ENCODE measurements around the gene MAP2K1.
A peak's percentile ranks its signal among the peaks of the same experiment; 100 is the strongest.
"Not testable (repeated sequence)": the region's sequence is repeated elsewhere in the genome, so short reads cannot be mapped to it uniquely, and the experiment has no call there.

MAP2K1 gene

DNA sequence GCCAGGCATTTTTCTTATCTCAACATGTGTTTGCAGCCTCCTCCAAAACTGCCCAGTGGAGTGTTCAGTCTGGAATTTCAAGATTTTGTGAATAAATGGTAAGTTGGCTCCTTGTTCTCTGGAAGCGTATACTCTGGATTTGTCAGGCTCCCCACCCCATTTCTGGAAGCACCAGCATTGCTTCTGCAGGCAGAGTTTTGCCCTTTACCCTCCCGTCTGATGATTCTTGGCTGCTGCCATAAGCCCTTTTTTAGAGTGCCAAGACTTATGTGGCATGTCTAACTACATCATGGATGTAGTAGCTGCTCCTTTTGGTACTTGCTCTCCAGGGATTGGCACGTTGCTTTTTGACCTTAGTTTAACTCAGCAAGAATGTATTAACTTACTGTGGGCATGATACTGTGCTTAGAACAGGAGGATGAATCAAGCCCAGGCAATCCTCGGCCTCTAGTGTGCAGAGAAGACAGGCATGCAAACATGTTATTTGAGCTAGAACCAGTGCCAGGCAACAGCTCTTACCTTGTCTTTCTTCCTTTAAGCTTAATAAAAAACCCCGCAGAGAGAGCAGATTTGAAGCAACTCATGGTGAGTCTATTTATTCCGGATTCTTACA is 102.6 kb downstream of the MAP2K1 start:
- no peak for DNase-seq (ENCODE audit: low spot score)
- Histone ChIP-seq H3K27ac (peak overlapping the region in 1 of 2 donors; percentile 62), H3K4me3 (no peak overlapping the region)
- TF ChIP-seq, protein P1, sequence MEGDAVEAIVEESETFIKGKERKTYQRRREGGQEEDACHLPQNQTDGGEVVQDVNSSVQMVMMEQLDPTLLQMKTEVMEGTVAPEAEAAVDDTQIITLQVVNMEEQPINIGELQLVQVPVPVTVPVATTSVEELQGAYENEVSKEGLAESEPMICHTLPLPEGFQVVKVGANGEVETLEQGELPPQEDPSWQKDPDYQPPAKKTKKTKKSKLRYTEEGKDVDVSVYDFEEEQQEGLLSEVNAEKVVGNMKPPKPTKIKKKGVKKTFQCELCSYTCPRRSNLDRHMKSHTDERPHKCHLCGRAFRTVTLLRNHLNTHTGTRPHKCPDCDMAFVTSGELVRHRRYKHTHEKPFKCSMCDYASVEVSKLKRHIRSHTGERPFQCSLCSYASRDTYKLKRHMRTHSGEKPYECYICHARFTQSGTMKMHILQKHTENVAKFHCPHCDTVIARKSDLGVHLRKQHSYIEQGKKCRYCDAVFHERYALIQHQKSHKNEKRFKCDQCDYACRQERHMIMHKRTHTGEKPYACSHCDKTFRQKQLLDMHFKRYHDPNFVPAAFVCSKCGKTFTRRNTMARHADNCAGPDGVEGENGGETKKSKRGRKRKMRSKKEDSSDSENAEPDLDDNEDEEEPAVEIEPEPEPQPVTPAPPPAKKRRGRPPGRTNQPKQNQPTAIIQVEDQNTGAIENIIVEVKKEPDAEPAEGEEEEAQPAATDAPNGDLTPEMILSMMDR (IDR thresholded peaks at IDR 0.05), result no peak

GRCh38 chr15:66491846-66492245 is 105.1 kb downstream of the MAP2K1 start:
- no peak for DNase-seq (ENCODE audit: low spot score)
- no peak overlapping the region for H3K4me3 ChIP-seq
- no peak overlapping the region for H3K27ac ChIP-seq
- TF ChIP-seq, protein P1 (IDR thresholded peaks at IDR 0.05), result no peak

GRCh38 chr15:66494262-66494661 is 107.5 kb downstream of the MAP2K1 start:
- no peak for DNase-seq (ENCODE audit: low spot score)
- no peak overlapping the region for H3K4me3 ChIP-seq
- H3K27ac ChIP-seq, result no peak overlapping the region
- TF ChIP-seq, protein P1 (IDR thresholded peaks at IDR 0.05), result no peak

- TF ChIP-seq, protein P1 (IDR thresholded peaks at IDR 0.05), result no peak
- peak overlapping the region; percentile 84 for H3K4me3 ChIP-seq
- peak overlapping the region; percentile 55 to 87 for H3K27ac ChIP-seq
- no peak for DNase-seq (ENCODE audit: low spot score)
Observed at GRCh38 chr15:66496951-66497501, 110.3 kb downstream of the MAP2K1 start.

DNA sequence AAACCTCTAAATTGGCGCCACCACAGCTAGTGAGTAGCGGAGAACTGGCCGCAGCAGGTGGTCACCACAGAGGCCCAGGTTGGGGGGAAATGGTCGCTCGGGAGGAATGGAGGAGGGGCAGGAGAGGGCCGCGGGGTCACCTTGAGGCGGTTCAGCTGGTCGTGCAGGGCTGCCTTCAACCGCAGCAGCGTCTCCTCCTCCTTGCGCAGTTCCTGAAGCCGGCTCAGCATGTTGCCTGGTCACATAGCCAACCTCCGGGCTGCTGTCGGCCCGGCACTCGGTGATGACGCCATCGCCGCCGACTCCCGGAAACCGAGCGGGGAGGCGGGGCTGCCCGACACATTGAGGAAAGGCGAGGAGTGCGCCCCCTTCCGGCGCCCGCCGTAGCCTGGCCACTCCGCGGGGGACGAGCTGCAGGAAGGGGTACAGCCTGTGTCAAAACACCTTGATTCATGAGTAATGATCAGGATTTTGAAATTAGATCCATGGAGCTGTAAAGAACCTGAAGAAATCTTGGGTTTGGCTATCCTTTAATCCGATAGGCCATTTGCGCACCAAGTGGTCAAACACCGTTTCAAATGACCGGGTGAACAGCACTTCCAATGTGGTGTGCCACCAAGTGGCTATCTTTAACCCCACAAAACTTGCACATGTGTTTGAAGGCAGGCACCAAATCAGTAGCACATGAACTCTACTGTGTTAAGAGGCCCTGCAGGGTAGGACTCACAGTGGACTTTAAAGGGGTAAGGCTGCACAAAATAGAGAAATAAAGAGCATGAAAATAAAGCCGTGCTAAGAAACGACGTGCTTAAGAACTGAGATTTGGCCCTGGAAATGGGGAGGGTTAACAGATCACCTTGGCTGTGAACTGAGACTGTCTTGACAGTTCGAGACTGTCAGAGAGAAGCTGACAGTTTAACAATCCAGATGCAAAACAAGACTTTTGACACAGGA is 111.1 kb downstream of the MAP2K1 start, which contains the start of gene SNAPC5:
TSS of gene SNAPC5 (minus strand) at position 261 of the 954 bp plus-strand sequence. CDS start at position 230, 31 bp downstream.
- Histone ChIP-seq H3K4me3 (peak within 1 kb of the TSS; percentile 84), H3K27ac (peak within 1 kb of the TSS; percentile 55 to 87)
- TF ChIP-seq, protein P1 (IDR thresholded peaks at IDR 0.05), result peak; percentile 99
- peak; percentile 95 for DNase-seq (ENCODE audit: low spot score)

DNA sequence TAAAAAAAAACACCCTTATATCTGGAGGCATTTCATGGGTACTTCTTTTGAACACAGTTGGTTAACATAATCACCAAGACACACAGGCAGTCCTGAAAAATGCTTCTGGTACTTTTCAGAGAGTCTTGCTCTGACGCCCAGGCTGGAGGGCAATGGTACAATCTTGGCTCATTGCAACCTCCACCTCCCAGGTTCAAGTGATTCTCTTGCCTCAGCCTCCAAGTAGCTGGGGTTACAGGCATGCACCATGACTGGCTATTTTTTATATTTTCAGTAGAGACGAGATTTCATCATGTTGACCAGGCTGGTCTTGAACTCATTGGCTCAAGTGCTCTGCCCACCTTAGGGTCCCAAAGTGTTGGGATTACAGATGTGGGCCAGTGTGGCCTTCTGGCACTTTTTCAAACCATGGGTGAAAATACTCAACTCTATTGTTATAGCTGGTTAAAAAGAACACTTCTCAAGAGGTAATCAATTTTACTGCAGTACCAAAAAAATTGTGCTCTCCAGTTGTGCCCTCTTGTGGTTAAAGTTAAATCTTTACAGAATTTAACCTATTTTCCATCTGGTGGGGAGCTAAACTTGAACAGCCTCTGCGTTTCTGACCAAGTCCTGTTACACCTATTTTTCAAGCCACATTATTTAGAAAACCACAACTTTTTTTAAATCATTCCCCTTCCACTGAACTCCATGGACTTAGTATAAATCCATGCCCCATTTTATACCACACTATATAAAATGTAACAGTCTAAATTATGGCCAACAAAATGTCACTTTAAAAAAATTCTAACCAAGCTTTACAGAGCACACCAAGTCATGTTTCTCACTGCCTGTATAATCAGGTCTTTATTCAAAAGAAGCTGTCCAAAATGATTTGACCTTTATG is 112.0 kb downstream of the MAP2K1 start:
- TF ChIP-seq, protein P1 (IDR thresholded peaks at IDR 0.05), result no peak
- H3K27ac ChIP-seq, result peak overlapping the region in 1 of 2 donors; percentile 0
- H3K4me3 ChIP-seq, result no peak overlapping the region
- no peak for DNase-seq (ENCODE audit: low spot score)

GRCh38 chr15:66500346-66500745 is 113.6 kb downstream of the MAP2K1 start:
- not testable (repeated sequence) for H3K27ac ChIP-seq; DNase-seq (ENCODE audit: low spot score); H3K4me3 ChIP-seq

All from coronary artery (tissue), 2 donors.